OCI-LY3 (cell line): ENCODE measurements around the gene GRIK4.

Source experiments
- EZH2phosphoT487 ChIP-seq: fragments of 200-600 bp; shearing (Covaris generic); IDR thresholded peaks from 2 replicates; pipeline ENCODE4 v1.6.1; 2018; ENCODE audit warnings: antibody characterized with exemption, mixed run types, low read depth
- TF ChIP-seq, protein P1 (sequence below): fragments of 200-600, 300-600 bp; sonication (generic); IDR thresholded peaks from 2 replicates; pipeline ENCODE4 v1.5.1; 2014; ENCODE audit warnings: antibody characterized with exemption, low read length, low read depth

GRCh38 chr11:120867531-120867930, 356.0 kb downstream of the GRIK4 start:
- TF ChIP-seq, protein P1, sequence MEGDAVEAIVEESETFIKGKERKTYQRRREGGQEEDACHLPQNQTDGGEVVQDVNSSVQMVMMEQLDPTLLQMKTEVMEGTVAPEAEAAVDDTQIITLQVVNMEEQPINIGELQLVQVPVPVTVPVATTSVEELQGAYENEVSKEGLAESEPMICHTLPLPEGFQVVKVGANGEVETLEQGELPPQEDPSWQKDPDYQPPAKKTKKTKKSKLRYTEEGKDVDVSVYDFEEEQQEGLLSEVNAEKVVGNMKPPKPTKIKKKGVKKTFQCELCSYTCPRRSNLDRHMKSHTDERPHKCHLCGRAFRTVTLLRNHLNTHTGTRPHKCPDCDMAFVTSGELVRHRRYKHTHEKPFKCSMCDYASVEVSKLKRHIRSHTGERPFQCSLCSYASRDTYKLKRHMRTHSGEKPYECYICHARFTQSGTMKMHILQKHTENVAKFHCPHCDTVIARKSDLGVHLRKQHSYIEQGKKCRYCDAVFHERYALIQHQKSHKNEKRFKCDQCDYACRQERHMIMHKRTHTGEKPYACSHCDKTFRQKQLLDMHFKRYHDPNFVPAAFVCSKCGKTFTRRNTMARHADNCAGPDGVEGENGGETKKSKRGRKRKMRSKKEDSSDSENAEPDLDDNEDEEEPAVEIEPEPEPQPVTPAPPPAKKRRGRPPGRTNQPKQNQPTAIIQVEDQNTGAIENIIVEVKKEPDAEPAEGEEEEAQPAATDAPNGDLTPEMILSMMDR = no peak
- no peak for TF ChIP-seq EZH2phosphoT487
